Measurements from ENCODE around the gene ISY1. TPM values are rescaled to one million over a fixed set of nuclear protein-coding genes. Genes with fewer than 3 reads are reported as not detected.
A peak's percentile ranks its signal among the peaks of the same experiment; 100 is the strongest.

ISY1 gene
- total and polyA plus RNA-seq, 2 of the 4 experiments (the other 2 are of a cell fraction): 28.5 to 31.5 TPM

GRCh38 chr3:129164500-129164899 is 3.6 kb upstream of the ISY1 start:
- H3K14ac ChIP-seq (replicated peaks; ENCODE audit: low read depth, low read length): no peak overlapping the region
- H3K56ac ChIP-seq (ENCODE audit: extremely low read depth, insufficient read depth, low read length): no peak overlapping the region
- no peak overlapping the region for H3K4ac ChIP-seq (ENCODE audit: low read depth, low read length)
- in situ Hi-C loops (cut with MboI; ENCODE audit: low sequenced_read_pairs) (no loop called here), intact Hi-C loops (cut with micrococcal nuclease) (no loop called here), dilution Hi-C loops (cut with HindIII; ENCODE audit: low sequenced_read_pairs, unreplicated experiment) (no loop called here)
- no peak overlapping the region for H2AFZ ChIP-seq (replicated peaks; ENCODE audit: low read length, poor library complexity)
- ATAC-seq (ENCODE audit: low read depth): no peak
- peaks cover 11 to 37% of the 10 kb centered on the region in 2 experiments for H3K79me1 ChIP-seq (ENCODE audit: low read depth in 1 of 2, low read length in 2 of 2)
- no peak overlapping the region for H3K4me3 ChIP-seq (ENCODE audit: insufficient read depth, low read depth, low read length)
- H4K8ac ChIP-seq (ENCODE audit: low read depth in 2 of 2, low read length in 2 of 2): no peak overlapping the region
- TF ChIP-seq FOS (IDR thresholded peaks at IDR 0.05; ENCODE audit: low read depth, low read length) (no peak), CEBPB (IDR thresholded peaks at IDR 0.05; ENCODE audit: low read depth, low read length) (0 out of 2 replicates have a peak, but pooled peaks have one; percentile 41)
- DNase-seq: no peak
- H3K27ac ChIP-seq (ENCODE audit: insufficient read depth, low read length): no peak overlapping the region
- H3K9me1 ChIP-seq (ENCODE audit: insufficient read depth, low read length): 0 out of 2 replicates have a peak, but pooled peaks cover 4% of the 10 kb centered on the region
- H2BK5ac ChIP-seq (ENCODE audit: low read depth, low read length, poor library complexity, severe bottlenecking): no peak overlapping the region
- ChIA-PET POLR2A (ENCODE audit: unreplicated experiment) (no interaction called here), CTCF (no interaction called here)
- H2AK5ac ChIP-seq (ENCODE audit: low read depth, low read length): no peak overlapping the region
- peaks cover 2% of the 10 kb centered on the region for H3K4me1 ChIP-seq (ENCODE audit: control insufficient read depth, insufficient read depth, low read length)
- H4K5ac ChIP-seq (ENCODE audit: low read depth, low read length): no peak overlapping the region
- peaks cover 21% of the 10 kb centered on the region for H3K36me3 ChIP-seq (ENCODE audit: control insufficient read depth, insufficient read depth, low read length)
- no peaks in the 10 kb centered on the region for H3K27me3 ChIP-seq (ENCODE audit: control insufficient read depth, insufficient read depth, low read length)
- H3K18ac ChIP-seq (ENCODE audit: low read depth, low read length): no peak overlapping the region
- no peak overlapping the region for H2BK20ac ChIP-seq (ENCODE audit: low read depth, low read length)
- BruUV-seq (replicated peaks): no TSS peak
- H3K9me3 ChIP-seq (ENCODE audit: control insufficient read depth, insufficient read depth, low read length): no peaks in the 10 kb centered on the region
- no peak overlapping the region for H2AK9ac ChIP-seq (replicated peaks; ENCODE audit: low read depth, low read length, poor library complexity)
- H3K4me2 ChIP-seq (ENCODE audit: low read depth, low read length): no peak overlapping the region
- WGBS, 2 experiments (ENCODE audit: extremely low coverage in 2 of 2, insufficient read length in 1 of 2): no CpG with 5 or more reads among the region's 7 CpGs
- no peak overlapping the region for H2BK120ac ChIP-seq (ENCODE audit: low read depth, low read length)
- H4K91ac ChIP-seq (ENCODE audit: insufficient read depth, low read depth, low read length): no peak overlapping the region
- H4K20me1 ChIP-seq (ENCODE audit: insufficient read depth, low read length): peaks cover 3% of the 10 kb centered on the region; the same call in 1 of the 2 replicates
- H3K23ac ChIP-seq (ENCODE audit: low read depth, low read length): no peak overlapping the region
- no peak overlapping the region for H2BK15ac ChIP-seq (ENCODE audit: low read depth, low read length)
- no peak overlapping the region for H3K9ac ChIP-seq (ENCODE audit: low read depth, low read length)
